H1 (cell line): ENCODE results near the gene E2F2. TPM values are rescaled to one million over a fixed set of nuclear protein-coding genes. Genes with fewer than 3 reads are reported as not detected.
A peak's percentile ranks its signal among the peaks of the same experiment; 100 is the strongest.

ENCODE experiments used
- CTCF ChIA-PET: fragments of 300-600 bp; sonication (Branson Sonifier 250); formaldehyde crosslinking; loops from one replicate; lab custom pipeline; 2021; ENCODE audit not compliant: partially characterized antibody; lab: Charles Lee
- POLR2A ChIA-PET: fragments of 300-600 bp; sonication (Branson Sonifier 250); formaldehyde crosslinking; loops from one replicate; lab custom pipeline; 2021; ENCODE audit warnings: inconsistent platforms; ENCODE audit not compliant: partially characterized antibody; lab: Charles Lee
- DNase-seq, 2 experiments: peaks; one replicate each; pipeline versions ENCODE4 v3.0.0 to v3.0.0-alpha.2; 2010 to 2022; ENCODE audit warnings: low spot score in 2 of 2, low read depth in 1 of 2, mixed read lengths in 1 of 2
- FAIRE-seq: peaks from 2 replicates; lab custom pipeline; 2011; peaks lifted over from hg19 to GRCh38; lab: Jason Lieb, UNC
- H2AFZ ChIP-seq: 2 replicates; pipeline ENCODE4 v1.8.1; 2012; ENCODE audit warnings: low read length, inconsistent platforms
- H2AK5ac ChIP-seq: 2 replicates; pipeline ENCODE4 v1.6.1; 2013; ENCODE audit warnings: low read depth, low read length
- H2BK120ac ChIP-seq: replicated peaks from 2 replicates; pipeline ENCODE3; 2013; ENCODE audit warnings: low read depth, low read length, inconsistent platforms
- H2BK12ac ChIP-seq: 2 replicates; pipeline ENCODE4 v1.6.1; 2013; ENCODE audit warnings: low read depth, low read length
- H2BK15ac ChIP-seq: 2 replicates; pipeline ENCODE4 v1.6.1; 2013; ENCODE audit warnings: low read length
- H2BK20ac ChIP-seq: 2 replicates; pipeline ENCODE4 v1.6.1; 2013; ENCODE audit warnings: low read length
- H2BK5ac ChIP-seq: 2 replicates; pipeline ENCODE4 v1.6.1; 2013; ENCODE audit warnings: low read depth, low read length
- H3K14ac ChIP-seq: 2 replicates; pipeline ENCODE4 v1.6.1; 2013; ENCODE audit warnings: inconsistent platforms; ENCODE audit not compliant: insufficient read length
- H3K18ac ChIP-seq: 2 replicates; pipeline ENCODE4 v1.6.1; 2013; ENCODE audit warnings: low read length; ENCODE audit errors: extremely low read depth
- H3K23ac ChIP-seq: 2 replicates; pipeline ENCODE4 v1.6.1; 2013; ENCODE audit warnings: inconsistent platforms; ENCODE audit not compliant: insufficient read length
- H3K23me2 ChIP-seq: 2 replicates; pipeline ENCODE4 v1.6.1; 2013; ENCODE audit warnings: low read depth, low read length
- H3K27ac ChIP-seq: 2 replicates; pipeline ENCODE4 v1.6.1; 2011; ENCODE audit warnings: low read depth, low read length, inconsistent platforms
- H3K27me3 ChIP-seq, 4 experiments: replicated peaks in 1 of 4; 1 replicate in 1 of 4; 2 replicates in 3 of 4; pipeline versions ENCODE4 v1.6.1 to v1.8.1; 2011 to 2013; ENCODE audit warnings: low read length in 3 of 4, mild to moderate bottlenecking in 3 of 4, inconsistent platforms in 2 of 4, mixed read lengths in 2 of 4, moderate library complexity in 1 of 4; ENCODE audit not compliant: control insufficient read depth in 3 of 4, insufficient read depth in 3 of 4; ENCODE audit errors: extremely low read depth in 1 of 4
- H3K36me3 ChIP-seq, 4 experiments: 2 replicates each; pipeline versions ENCODE4 v1.6.1 to v1.8.1; 2011 to 2013; ENCODE audit warnings: mild to moderate bottlenecking in 4 of 4, low read length in 3 of 4, moderate library complexity in 2 of 4, control low read depth in 1 of 4, inconsistent platforms in 1 of 4; ENCODE audit not compliant: insufficient read depth in 4 of 4, control insufficient read depth in 2 of 4
- H3K4ac ChIP-seq: replicated peaks from 2 replicates; pipeline ENCODE3; 2013; ENCODE audit warnings: low read length, low read depth, mixed read lengths, inconsistent platforms; ENCODE audit not compliant: insufficient read length
- H3K4me1 ChIP-seq, 4 experiments: replicated peaks in 1 of 4; 1 replicate in 1 of 4; 2 replicates in 3 of 4; pipeline versions ENCODE4 v1.6.1 to v1.8.1; 2011 to 2013; ENCODE audit warnings: low read length in 3 of 4, inconsistent platforms in 2 of 4, mixed read lengths in 1 of 4; ENCODE audit not compliant: insufficient read depth in 4 of 4, control insufficient read depth in 3 of 4
- H3K4me2 ChIP-seq, 2 experiments: 2 replicates each; pipeline versions ENCODE4 v1.6.1 to v1.8.1; 2011 to 2013; ENCODE audit warnings: low read depth in 2 of 2, low read length in 2 of 2, control low read depth in 1 of 2, inconsistent platforms in 1 of 2, mild to moderate bottlenecking in 1 of 2; ENCODE audit not compliant: insufficient read depth in 1 of 2
- H3K4me3 ChIP-seq, 4 experiments: fragments of 200-600, 300-600 bp in 1 of 4; sonication (generic), shearing (Covaris generic), sonication (Bioruptor Twin) in 1 of 4; 2 replicates each; pipeline versions ENCODE4 v1.5.1 to v1.8.1; 2011 to 2016; ENCODE audit warnings: low read length in 4 of 4, low read depth in 3 of 4, control low read depth in 2 of 4, inconsistent platforms in 2 of 4, mild to moderate bottlenecking in 2 of 4, mixed read lengths in 1 of 4, moderate library complexity in 1 of 4; ENCODE audit not compliant: insufficient read depth in 2 of 4; ENCODE audit errors: extremely low read depth in 1 of 4
- H3K56ac ChIP-seq: replicated peaks from 2 replicates; pipeline ENCODE3; 2013; ENCODE audit warnings: low read depth, mild to moderate bottlenecking, mixed read lengths, low read length, inconsistent platforms; ENCODE audit not compliant: insufficient read length
- H3K79me1 ChIP-seq: 2 replicates; pipeline ENCODE4 v1.6.1; 2013; ENCODE audit warnings: low read depth, low read length, control low read depth
- H3K79me2 ChIP-seq, 2 experiments: 2 replicates each; pipeline versions ENCODE4 v1.6.1 to v1.8.1; 2012 to 2013; ENCODE audit warnings: low read length in 2 of 2, mild to moderate bottlenecking in 2 of 2, inconsistent platforms in 1 of 2; ENCODE audit not compliant: insufficient read depth in 2 of 2, control insufficient read depth in 1 of 2
- H3K9ac ChIP-seq, 4 experiments: replicated peaks in 1 of 4; 1 replicate in 1 of 4; 2 replicates in 3 of 4; pipeline versions ENCODE4 v1.6.1 to v1.8.1; 2011 to 2013; ENCODE audit warnings: low read depth in 3 of 4, low read length in 3 of 4, control low read depth in 2 of 4, mild to moderate bottlenecking in 2 of 4, moderate library complexity in 2 of 4, inconsistent platforms in 1 of 4; ENCODE audit errors: extremely low read depth in 1 of 4
- H3K9me3 ChIP-seq, 2 experiments: 2 replicates each; pipeline versions ENCODE4 v1.6.1 to v1.8.1; 2012 to 2013; ENCODE audit warnings: mild to moderate bottlenecking in 2 of 2, moderate library complexity in 2 of 2, control low read depth in 1 of 2, inconsistent platforms in 1 of 2, low read depth in 1 of 2, low read length in 1 of 2, mixed read lengths in 1 of 2; ENCODE audit not compliant: insufficient read depth in 2 of 2
- H4K20me1 ChIP-seq, 2 experiments: replicated peaks in 1 of 2; 2 replicates each; pipeline versions ENCODE3 to v1.8.1; 2011 to 2013; ENCODE audit warnings: inconsistent platforms in 2 of 2, low read length in 2 of 2, mild to moderate bottlenecking in 1 of 2; ENCODE audit not compliant: insufficient read depth in 2 of 2, control insufficient read depth in 1 of 2
- H4K5ac ChIP-seq: 2 replicates; pipeline ENCODE4 v1.6.1; 2013; ENCODE audit warnings: low read length, low read depth, mixed read lengths, inconsistent platforms; ENCODE audit not compliant: insufficient read length
- H4K8ac ChIP-seq: 2 replicates; pipeline ENCODE4 v1.8.0; 2013; ENCODE audit warnings: mild to moderate bottlenecking, moderate library complexity, low read length, inconsistent platforms; ENCODE audit not compliant: insufficient read depth; ENCODE audit errors: extremely low read depth
- H4K91ac ChIP-seq: replicated peaks from 2 replicates; pipeline ENCODE3; 2013; ENCODE audit warnings: low read length, mixed read lengths, inconsistent platforms; ENCODE audit not compliant: insufficient read length
- BRCA1 ChIP-seq: IDR thresholded peaks from 2 replicates; pipeline ENCODE4 v1.6.1; 2012; ENCODE audit warnings: low read depth, low read length, improper control_type of control experiment
- CBX5 ChIP-seq: fragments of 300-800, 300-1000 bp; sonication (generic); IDR thresholded peaks from 2 replicates; pipeline ENCODE4 v1.7.1; 2016; ENCODE audit warnings: antibody characterized with exemption, low read length, low read depth
- CEBPB ChIP-seq: IDR thresholded peaks from 2 replicates; pipeline ENCODE4 v1.6.1; 2012; ENCODE audit warnings: low read depth, low read length
- CHD1 ChIP-seq: IDR thresholded peaks from 2 replicates; pipeline ENCODE4 v1.6.1; 2012; ENCODE audit warnings: low read depth, low read length, improper control_type of control experiment
- E2F6 ChIP-seq: IDR thresholded peaks from 2 replicates; pipeline ENCODE4 v1.6.1; 2012; ENCODE audit warnings: inconsistent platforms
- HDAC2 ChIP-seq, 2 experiments: fragments of 300-600 bp in 1 of 2; sonication (generic) in 1 of 2; IDR thresholded peaks; 2 replicates each; pipeline ENCODE4 v1.6.1; 2011 to 2012; ENCODE audit warnings: low read depth in 2 of 2, low read length in 2 of 2, mild to moderate bottlenecking in 2 of 2, moderate library complexity in 2 of 2, borderline replicate concordance in 1 of 2, inconsistent platforms in 1 of 2
- RXRA ChIP-seq: IDR thresholded peaks from 2 replicates; pipeline ENCODE4 v1.6.1; 2011; ENCODE audit warnings: low read depth, mild to moderate bottlenecking, low read length, moderate library complexity; ENCODE audit not compliant: insufficient read depth
- SP4 ChIP-seq: IDR thresholded peaks from 2 replicates; pipeline ENCODE4 v1.6.1; 2012; ENCODE audit warnings: low read length, inconsistent platforms
- TCF12 ChIP-seq: IDR thresholded peaks from 2 replicates; pipeline ENCODE4 v1.6.1; 2011; ENCODE audit warnings: low read depth, mild to moderate bottlenecking, low read length
- WGBS, 2 experiments: shearing (Covaris generic) in 1 of 2; methylation state at CpG; one replicate each; pipeline versions ENCODE4 v1.1.6 to v1.1.7; 2013 to 2015; ENCODE audit warnings: low lambda C conversion rate in 2 of 2, mixed read lengths in 2 of 2, inconsistent platforms in 1 of 2, low coverage in 1 of 2, missing lambda C conversion rate in 1 of 2; ENCODE audit not compliant: insufficient replicate concordance in 2 of 2, insufficient coverage in 1 of 2, insufficient read length in 1 of 2; ENCODE audit errors: extremely low coverage in 1 of 2, missing lambda C conversion rate in 1 of 2; 5-methylcytosine and 5-hydroxymethylcytosine counted together
- polyA plus RNA-seq, 7 experiments: library from polyadenylated mRNA; depleted of rRNA in 3 of 7; stranded (reverse) in 5 of 7; unstranded in 2 of 7; fragments of >200 nt in 5 of 7; fragments of 200-250 nt in 2 of 7; gene quantifications; 1 replicate in 5 of 7; 2 replicates in 1 of 7; 4 replicates in 1 of 7; pipeline versions ENCODE4 v1.2.1 to v1.2.3, GENCODE V29; 2011 to 2013; ENCODE audit warnings: missing spikeins in 2 of 7, mixed read lengths in 2 of 7
- total RNA-seq: library from RNA; stranded (reverse); fragmentation: NEBNext Ultra II Directional; extraction: Animal tissue kit (Norgen Biotek cat#: 25700); gene quantifications from 2 replicates; pipeline ENCODE4 v1.2.1, GENCODE V29; 2021

Gene E2F2
- total and polyA plus RNA-seq, 2 of the 8 experiments (the other 6 are each of a cell fraction or from before 2014, with no cell fraction given), result 1.8 to 7.0 TPM

GRCh38 chr1:23559136-23559984, 28.3 kb upstream of the E2F2 start, which contains the start of gene ID3:
Gene ID3 (minus strand): TSS chr1:23559501. CDS start chr1:23559426, 75 bp downstream.
- Histone ChIP-seq H3K14ac (no peak within 1 kb of the TSS), H2AK5ac (no peak within 1 kb of the TSS; the same call in 1 of the 2 replicates), H3K36me3 (peaks cover 0 to 19% (median 0%) of the 10 kb centered on the region in 4 experiments; a peak in 5 of 8 replicates), H3K79me2 (peaks cover 4 to 20% of the 10 kb centered on the region in 2 experiments), H2BK120ac (peak within 1 kb of the TSS; percentile 21), H3K23me2 (peaks cover 25% of the 10 kb centered on the region), H3K27me3 (peaks cover 0 to 4% (median 0%) of the 10 kb centered on the region in 4 experiments; a peak in 2 of 7 replicates), H2BK12ac (peak within 1 kb of the TSS; percentile 23; the same call in 1 of the 2 replicates), H3K9ac (peak within 1 kb of the TSS; percentile 63 to 80 (median 78)), H3K4me2 (peak within 1 kb of the TSS; percentile 87 to 98), H3K4me3 (peak within 1 kb of the TSS; percentile 66 to 98 (median 94)), H3K4me1 (peaks cover 22 to 36% (median 27%) of the 10 kb centered on the region in 4 experiments), H2AFZ (no peak within 1 kb of the TSS), H3K9me3 (no peaks in the 10 kb centered on the region), H2BK20ac (no peak within 1 kb of the TSS), H3K79me1 (no peaks in the 10 kb centered on the region; the same call in 1 of the 2 replicates), H4K91ac (peak within 1 kb of the TSS; percentile 45), H3K18ac (peak within 1 kb of the TSS; percentile 93), H3K23ac (no peak within 1 kb of the TSS), H3K56ac (peak within 1 kb of the TSS; percentile 67), H4K8ac (peak within 1 kb of the TSS; percentile 88; the same call in 1 of the 2 replicates), H2BK15ac (no peak within 1 kb of the TSS), H3K4ac (peak within 1 kb of the TSS; percentile 12), H4K20me1 (peaks cover 5 to 13% of the 10 kb centered on the region in 2 experiments), H4K5ac (peak within 1 kb of the TSS; percentile 57), H3K27ac (peak within 1 kb of the TSS; percentile 64), H2BK5ac (peak within 1 kb of the TSS; percentile 87)
- peak; percentile 78 to 96 for DNase-seq
- 1% methylated on average over 54 of the region's 57 CpGs; no CpG with 5 or more reads in 1 of the 2 experiments for WGBS, 2 experiments
- FAIRE-seq, result no peak
- ChIA-PET CTCF (interaction anchor here (1.0 to 21.9 kb wide), 15 partner anchors 8 to 132 kb away, joined by 3 to 706 read pairs (median 4); partner anchors contain the start of gene RPL11), POLR2A (interaction anchor here (0.6 to 20.4 kb wide), 23 partner anchors 9 to 235 kb away, joined by 3 to 547 read pairs (median 5); partner anchors contain the start of genes HNRNPR and RPL11)
- TF ChIP-seq RXRA, result no peak
- TF ChIP-seq SP4, result no peak
- no peak for TF ChIP-seq BRCA1
- TF ChIP-seq CHD1, result no peak
- TF ChIP-seq TCF12, result no peak
- TF ChIP-seq HDAC2 (IDR thresholded peaks at IDR 0.05; ENCODE audit: borderline replicate concordance in 1 of 2, low read depth in 2 of 2, low read length in 2 of 2), result no peak
- no peak for TF ChIP-seq CBX5
- peak; percentile 82 for TF ChIP-seq E2F6
- no peak for TF ChIP-seq CEBPB
